Dermis lymphatic vessel endothelial cell (primary cell): ENCODE data around the gene ARL2BP. TPM values are rescaled to one million over a fixed set of nuclear protein-coding genes. Genes with fewer than 3 reads are reported as not detected.

Experiments
- total RNA-seq: library from RNA; depleted of rRNA; stranded (reverse); fragments of >200 nt; gene quantifications from 2 replicates; pipeline ENCODE4 v1.2.1, GENCODE V29; 2014

The ARL2BP gene
- 40.7 and 50.2 TPM in 2 replicates for total RNA-seq

GRCh38 chr16:57244767-57245471 is at the start of gene ARL2BP:
Gene ARL2BP (plus strand): TSS chr16:57245259. CDS start chr16:57245368, 109 bp downstream.

GRCh38 chr16:57284209-57284951 is 39.3 kb downstream of the ARL2BP start, which contains the start of gene PLLP:
Gene PLLP (minus strand): TSS chr16:57284672. CDS start chr16:57284540, 132 bp downstream.

Other genes starting within 250 kb of the ARL2BP start
- 50.2 and 55.0 TPM in 2 replicates for gene CPNE2, start 152.7 kb upstream of the ARL2BP start, total RNA-seq
- gene PSME3IP1, start 59.2 kb upstream of the ARL2BP start, total RNA-seq = 47.6 and 69.2 TPM in 2 replicates
- gene RSPRY1, start 58.9 kb upstream of the ARL2BP start, total RNA-seq = 39.3 and 44.0 TPM in 2 replicates
- gene PLLP, start 39.4 kb downstream of the ARL2BP start, total RNA-seq = 2.7 and 3.5 TPM in 2 replicates
- not detected in 2 replicates for gene CCL22, start 113.5 kb downstream of the ARL2BP start, total RNA-seq
- gene CX3CL1, start 127.2 kb downstream of the ARL2BP start, total RNA-seq = 0.17 and 1.7 TPM in 2 replicates
- gene CCL17, start 159.5 kb downstream of the ARL2BP start, total RNA-seq = not detected in 2 replicates
- gene CIAPIN1, start 202.1 kb downstream of the ARL2BP start, total RNA-seq = 58.4 and 62.6 TPM in 2 replicates
- 41.4 and 45.4 TPM in 2 replicates for gene COQ9, start 202.2 kb downstream of the ARL2BP start, total RNA-seq
- gene POLR2C, start 217.4 kb downstream of the ARL2BP start, total RNA-seq = 91.8 and 100 TPM in 2 replicates
- 13.5 and 24.7 TPM in 2 replicates for gene DOK4, start 241.2 kb downstream of the ARL2BP start, total RNA-seq